Occipital lobe (tissue), 2 donors: Measurements from ENCODE around the gene YAE1. TPM values are rescaled to one million over a fixed set of nuclear protein-coding genes. Genes with fewer than 3 reads are reported as not detected.

Experiments used
- DNase-seq: peaks from one replicate; lab custom pipeline; 2025; lab: John Stamatoyannopoulos, UW
- total RNA-seq: library from RNA; depleted of rRNA; stranded (reverse); fragments of >200 nt; gene quantifications from one replicate; pipeline ENCODE4 v1.2.3, GENCODE V29; 2014

The YAE1 gene
- total RNA-seq, 1 donor from 2014 or later = 51.9 TPM

DNA sequence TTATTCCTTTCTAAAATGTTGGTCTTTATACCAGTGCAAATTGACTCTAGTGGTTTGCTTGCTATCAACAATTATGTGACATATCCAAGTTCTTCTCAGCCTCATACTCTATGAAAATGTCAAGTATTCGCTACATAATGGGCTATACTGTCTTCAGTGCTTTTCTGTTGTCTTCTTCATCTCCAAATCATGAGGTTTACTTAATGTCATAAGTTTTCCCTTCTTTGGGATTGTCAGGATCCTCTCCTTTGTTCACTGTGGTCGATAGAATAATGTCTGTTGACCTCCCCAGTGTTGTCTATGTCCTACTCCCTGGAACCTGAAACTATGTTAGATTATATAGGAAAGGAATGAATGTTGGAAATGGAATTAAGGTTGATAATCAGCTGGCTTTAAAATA, 40.7 kb downstream of the YAE1 start:
- DNase-seq = no peak

DNA sequence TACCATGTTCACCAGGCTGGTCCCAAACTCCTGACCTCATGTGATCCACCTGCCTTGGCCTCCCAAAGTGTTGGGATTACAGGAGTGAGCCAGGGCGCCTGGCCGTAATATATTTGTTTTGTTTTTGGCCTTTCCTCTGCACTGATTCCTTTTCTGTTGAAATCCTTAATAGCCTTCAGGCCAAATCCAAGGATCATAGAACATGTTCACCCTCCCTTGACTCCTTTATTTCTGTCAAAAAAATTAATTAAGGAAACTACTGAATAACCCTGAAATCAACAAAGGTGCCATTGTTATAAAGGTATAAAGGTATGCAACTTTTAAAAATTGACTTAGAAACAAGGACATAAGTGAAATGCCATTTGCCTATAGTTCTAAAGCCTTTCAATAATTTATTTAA, 41.7 kb downstream of the YAE1 start:
- DNase-seq = no peak

DNA sequence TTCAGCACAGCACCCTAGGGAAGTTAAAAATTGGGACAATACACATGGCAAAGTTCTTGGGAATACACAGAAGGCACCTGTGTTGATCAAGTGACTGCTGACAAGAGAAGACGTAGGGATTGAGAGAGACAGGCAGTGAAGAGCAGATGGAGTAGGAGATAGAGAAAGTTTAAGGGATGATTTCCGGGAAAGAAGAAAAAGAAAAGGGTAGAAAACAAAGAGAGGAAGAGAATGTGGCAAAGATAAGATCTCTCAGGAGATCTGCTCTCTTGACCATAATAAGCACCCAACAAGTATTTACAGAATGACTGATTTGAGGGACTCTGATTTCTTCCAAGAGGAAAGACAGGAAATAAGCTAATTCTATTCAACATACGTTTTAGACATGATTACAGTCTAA, 42.1 kb downstream of the YAE1 start:
- no peak for DNase-seq

DNA sequence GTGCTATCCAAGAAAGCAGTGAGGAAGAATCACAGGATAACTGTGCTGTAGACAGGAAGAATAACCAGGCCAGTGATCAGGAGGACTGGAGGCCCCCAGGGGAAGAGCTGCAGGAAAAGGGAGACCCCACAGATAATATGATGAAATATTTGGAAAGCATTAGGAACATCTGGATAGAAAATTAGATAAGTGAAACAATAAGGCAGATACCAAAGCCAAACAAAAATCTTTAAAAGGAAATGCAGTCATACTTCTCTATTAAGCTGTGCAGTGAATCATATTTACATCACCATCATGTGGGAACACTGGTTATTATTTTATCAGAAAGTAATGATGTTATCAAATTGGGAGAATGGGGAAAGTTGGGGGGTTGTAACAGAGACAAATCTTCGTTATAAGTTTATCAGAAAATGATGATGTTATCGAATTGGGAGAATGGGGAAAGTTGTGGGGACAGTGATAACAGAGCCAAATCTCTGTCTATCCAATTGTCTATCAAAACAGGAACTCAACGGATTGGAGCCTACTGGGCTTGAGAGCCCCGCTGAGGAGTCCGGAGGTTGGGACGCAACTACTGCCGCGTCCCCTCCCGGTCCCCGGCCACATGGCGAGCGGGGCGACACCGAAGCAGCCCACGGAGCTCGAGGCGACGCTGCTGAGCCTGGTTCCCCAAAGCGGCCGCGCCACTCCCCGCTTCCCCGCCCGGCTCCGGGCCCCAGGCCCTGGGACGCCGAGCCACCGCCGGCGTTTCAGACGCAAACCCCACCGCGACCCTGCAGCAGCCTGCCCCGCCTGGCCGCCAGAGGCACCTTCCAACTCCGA, 43.1 kb downstream of the YAE1 start:
- DNase-seq = no peak

DNA sequence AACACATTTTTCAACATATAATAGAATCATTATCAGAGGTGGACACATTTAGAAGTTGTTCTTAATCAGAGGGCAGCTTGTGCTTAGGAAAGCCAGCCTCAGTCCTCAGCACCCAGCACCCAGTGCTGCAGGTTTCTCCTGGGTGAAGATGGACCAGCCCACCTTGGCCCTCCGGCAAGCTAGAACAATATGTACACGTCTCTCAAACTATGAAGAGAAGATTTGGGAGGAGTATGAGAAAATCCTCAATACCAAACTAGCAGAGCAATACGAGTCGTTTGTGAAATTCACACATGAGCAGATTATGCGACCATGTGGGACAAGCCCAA, 43.7 kb downstream of the YAE1 start:
- DNase-seq = no peak

DNA sequence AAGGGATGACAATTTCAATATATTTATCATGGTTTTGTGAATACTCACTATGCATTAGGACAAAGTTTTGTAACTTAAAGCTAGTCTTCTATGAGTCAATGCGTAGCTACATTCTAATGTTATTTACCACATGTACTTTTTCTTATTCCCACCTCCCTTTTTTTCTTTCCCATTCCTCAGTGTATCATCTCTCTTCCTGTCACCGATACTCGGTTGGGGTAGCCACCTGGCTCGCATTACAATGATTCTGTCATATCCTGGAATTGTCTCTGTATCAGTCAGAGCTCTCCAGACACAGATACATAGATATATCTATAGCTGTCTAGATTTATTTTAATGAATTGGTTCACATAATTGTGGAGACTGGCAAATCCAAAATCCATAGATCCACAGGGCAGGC, 47.4 kb downstream of the YAE1 start:
- no peak for DNase-seq

DNA sequence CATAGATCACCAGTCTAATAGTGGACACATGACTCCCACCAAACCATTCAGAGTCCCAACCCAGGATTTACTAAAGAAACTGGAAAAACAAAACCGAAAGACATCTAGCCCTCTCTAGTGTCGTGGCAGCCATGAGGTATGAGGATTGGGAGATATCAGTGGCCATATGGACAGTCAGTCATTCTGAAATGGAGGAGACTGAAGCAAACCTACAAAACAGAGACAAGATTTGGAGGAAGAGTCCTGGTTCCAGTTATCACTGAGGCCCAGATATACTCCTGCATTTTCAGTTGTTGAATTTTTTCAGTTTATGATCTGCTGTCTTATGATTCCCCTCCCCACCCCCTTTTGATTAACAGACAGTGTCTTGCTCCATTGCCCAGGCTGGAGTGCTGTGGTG, 48.1 kb downstream of the YAE1 start:
- DNase-seq = no peak

DNA sequence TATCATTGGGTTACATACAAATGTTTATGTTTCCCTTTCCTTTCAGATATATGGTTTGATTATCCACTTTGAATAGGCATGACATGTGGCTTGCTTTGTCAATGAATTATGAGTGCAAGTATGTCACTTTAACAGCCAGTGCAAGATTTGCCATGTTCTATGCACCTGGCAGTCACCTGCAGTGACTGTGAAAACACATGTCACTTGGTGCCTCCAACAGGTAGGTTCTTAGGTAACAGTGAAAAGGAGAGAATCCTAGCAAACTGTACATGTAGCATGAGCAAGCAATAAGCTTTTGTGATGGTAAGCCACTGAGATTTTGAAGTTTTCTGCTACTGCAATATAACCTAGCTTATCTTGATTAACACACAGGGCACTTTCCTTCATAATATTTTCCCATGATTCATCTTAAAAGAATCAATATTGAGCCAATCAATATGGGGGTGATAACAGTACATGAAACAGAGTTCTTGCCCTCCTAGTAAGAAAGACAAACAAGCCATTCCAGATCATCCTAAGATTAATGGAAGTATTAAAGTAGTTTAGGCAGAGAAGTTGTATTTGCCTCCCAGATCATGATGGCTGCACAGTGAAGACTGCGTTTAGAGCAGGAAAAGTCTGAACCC, 49.3 kb downstream of the YAE1 start:
- DNase-seq = no peak

DNA sequence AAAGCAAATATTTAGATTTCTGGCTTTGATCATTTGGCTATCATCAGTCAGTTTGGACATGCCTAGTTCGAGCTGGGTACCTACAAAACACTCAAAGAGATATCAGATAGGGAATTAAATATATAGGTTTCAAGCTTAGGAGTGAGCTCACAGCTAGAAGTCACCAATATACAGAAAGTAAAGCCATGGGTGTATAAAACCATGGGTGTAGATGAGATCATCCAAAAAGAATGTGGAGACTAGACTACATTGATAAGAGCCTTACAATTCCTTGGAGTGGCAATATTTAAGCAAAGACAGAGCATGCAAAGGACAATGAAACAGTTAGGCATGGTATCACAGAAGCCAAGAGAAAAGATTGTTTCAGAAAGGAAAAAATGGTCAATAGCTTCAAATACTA, 49.9 kb downstream of the YAE1 start:
- DNase-seq = no peak

DNA sequence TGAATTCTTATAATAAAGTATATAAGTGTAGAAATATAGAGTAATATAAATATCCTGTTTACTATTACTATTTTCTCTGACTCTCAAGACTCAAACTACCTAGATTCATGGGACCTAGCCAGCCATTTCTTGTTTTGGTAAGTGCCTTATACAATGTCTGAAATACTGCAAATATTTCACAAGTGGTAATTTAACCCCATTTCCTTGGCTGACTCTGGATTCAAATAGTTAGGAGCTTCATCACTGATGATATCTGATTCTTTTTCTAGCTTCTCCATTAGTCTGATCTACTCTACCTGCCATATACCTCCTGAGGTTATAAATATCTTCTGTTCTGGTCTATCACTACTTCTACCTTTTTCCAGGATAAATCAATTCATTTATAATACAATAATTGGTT, 50.8 kb downstream of the YAE1 start:
- DNase-seq = no peak

DNA sequence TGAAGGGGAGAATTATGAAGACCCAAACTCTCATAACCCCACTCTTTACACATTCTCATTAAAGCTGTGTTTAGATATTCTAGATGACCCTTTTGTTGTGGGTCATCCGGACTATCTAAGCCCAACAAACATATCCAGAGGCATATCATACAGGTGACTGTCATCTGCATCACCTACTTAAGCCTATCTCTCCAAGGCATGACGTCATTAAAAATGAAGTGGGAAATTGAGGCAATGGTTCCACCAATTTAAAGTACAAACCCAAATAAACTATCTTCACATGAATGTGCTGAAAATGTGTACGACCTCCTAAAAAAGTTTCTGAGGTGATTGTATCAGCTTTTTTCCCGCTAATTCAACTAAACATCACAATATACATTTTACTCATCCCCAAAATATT, 52.7 kb downstream of the YAE1 start:
- no peak for DNase-seq

DNA sequence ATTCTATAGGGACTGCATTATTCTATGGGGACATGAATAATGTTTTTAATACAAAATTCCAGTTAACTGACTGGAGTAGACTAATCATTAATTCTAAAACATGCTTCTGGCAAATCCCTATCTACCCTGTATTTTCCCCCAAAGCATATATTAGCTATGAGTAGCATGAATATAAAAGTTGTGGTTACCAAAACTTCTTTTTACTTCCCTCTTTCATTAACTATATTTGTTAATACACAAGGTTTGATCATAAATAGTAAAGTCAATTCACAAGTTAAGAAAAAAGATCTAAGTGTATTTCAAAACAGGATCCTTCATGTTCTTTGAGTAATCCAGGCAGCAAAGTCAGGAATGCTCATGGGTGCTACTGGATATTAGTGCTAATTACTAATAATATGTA, 54.3 kb downstream of the YAE1 start:
- no peak for DNase-seq

DNA sequence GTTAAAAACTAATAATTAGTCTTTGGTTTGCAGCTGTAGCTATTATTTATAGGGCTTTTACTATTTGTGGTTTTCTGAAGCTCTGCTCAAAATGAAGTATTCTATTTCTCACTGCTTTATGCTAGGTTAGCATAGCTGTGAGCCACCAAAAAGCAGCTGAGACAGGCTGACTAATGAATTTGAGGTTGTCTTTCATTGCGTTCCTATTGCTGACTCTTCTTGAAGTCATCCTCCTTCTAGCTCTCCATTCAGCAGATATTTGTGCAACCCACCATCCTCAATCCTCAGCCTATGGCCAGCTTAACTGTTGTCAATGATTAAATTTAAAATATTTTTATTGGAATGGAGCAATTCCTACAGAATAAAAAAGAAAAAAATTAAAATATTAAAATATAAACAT, 55.1 kb downstream of the YAE1 start:
- DNase-seq = no peak

DNA sequence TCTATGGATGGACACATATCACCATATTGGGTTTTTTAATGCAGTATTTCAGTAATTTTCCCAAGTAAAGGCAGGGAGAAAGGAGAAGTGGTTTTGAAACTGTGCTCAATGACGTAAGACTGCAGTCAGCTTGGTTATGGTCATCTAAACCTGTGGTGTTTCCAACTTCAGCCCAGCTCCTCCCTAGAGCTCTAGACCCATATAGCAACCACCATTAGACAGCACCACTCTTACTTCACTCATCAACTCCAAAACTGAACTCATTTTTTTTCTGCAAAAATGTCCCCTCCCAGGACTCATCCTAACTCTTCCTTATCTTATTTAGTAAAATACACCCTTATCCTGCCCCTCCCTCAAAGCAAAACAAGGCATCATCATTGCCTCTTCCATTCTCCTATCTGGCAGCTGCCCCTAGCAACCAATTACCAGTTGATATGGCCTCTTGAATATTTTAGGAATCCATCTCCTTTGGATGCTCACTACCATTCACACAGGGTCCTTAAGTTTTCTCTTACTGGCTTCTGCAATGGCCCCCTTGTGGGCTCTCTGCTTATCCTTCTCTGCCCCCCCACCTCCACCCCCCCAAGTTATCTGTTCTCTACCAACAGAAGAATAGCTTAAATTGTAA, 55.7 kb downstream of the YAE1 start:
- no peak for DNase-seq

Other genes starting within 250 kb of the YAE1 start
- 39.3 TPM for gene RALA, start 57.2 kb downstream of the YAE1 start, total RNA-seq